Eye (tissue), 1 donor: ENCODE measurements around the gene HEMK1.

Experiments
- DNase-seq: peaks from one replicate; pipeline ENCODE4 v3.0.0-alpha.2; 2015

HEMK1 gene

DNA sequence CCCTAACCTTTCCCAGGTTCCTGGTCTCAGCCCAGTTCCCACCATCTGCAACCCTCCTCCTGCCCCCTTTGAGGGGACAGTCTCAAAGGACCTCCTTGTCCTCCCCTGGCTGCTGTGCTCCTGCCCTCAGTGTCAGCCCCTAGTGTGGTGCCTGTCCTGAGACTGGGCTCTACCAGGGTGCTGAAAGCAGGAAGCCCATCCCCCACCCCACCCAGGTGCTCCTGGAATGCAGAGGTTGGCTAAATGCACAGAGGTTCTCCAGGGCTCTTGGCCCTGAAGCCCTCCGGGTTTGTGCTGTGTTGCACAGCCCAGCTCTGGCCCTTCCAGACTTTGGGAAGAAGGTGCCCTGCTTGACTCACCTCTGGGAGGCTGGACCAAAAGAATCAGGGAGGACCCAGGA is 23.5 kb upstream of the HEMK1 start:
- no peak for DNase-seq

GRCh38 chr3:50549226-50549625 is 20.1 kb upstream of the HEMK1 start:
- no peak for DNase-seq

DNA sequence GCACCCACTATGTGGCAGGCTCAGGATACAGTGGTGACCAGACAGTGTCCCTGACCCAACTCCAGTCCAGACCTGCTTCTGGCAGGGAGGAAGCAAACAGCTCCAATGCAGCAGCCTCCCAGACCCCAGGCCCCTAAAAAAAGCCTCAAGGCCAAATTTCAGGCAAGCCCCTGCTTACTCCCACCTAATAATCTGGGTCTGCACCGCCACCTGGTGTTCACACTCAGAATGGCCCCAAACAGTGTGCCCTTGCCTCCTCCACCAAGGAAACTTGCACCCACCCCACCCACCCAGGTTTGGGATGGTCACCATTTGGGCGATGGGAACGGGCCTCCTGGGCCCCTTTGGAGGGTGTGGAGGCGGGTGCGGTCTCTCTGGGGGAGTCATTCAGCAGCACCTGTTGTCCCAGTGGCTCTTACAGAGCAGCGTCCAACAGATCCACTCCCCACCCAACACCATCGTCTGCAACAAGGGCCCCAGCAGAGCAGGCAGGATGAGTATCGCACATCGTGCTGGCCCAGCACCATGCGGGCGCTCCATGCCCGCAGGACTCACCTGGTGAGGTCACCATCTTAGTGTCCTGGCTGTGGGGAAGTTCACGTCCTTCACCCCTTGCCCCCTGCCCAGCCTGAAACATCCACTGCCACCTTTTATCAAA is 19.1 kb upstream of the HEMK1 start:
- peak; percentile 88 for DNase-seq

DNA sequence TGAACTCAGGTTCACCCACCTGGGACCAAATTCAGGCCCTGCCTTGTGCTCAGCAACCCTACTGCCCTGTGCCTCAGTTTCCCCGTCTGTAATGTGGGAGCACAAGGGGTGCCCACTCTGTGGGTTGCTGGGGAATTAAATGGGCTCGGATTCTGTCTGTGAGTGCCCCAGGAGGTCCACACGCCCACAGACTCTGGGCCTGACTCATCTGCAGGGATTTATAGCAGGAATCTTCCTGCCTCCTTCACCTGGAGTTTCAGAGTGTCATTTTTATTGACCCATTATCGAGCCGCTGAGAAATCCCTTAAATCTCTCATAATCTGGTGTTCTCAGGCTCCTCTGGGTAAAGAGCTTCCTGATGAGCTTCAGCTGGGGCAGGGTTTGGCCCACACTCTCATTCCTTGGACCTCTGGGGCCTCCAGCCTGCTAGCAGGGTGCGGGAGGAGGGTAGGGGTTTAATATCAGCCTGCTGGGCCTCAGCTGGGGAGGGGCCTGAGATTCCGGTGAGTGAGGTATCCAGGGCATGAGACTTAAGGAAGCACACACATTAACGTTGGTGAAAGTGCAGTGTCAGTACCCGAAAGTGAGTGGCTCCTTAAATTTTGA is 18.2 kb upstream of the HEMK1 start:
- DNase-seq: no peak

DNA sequence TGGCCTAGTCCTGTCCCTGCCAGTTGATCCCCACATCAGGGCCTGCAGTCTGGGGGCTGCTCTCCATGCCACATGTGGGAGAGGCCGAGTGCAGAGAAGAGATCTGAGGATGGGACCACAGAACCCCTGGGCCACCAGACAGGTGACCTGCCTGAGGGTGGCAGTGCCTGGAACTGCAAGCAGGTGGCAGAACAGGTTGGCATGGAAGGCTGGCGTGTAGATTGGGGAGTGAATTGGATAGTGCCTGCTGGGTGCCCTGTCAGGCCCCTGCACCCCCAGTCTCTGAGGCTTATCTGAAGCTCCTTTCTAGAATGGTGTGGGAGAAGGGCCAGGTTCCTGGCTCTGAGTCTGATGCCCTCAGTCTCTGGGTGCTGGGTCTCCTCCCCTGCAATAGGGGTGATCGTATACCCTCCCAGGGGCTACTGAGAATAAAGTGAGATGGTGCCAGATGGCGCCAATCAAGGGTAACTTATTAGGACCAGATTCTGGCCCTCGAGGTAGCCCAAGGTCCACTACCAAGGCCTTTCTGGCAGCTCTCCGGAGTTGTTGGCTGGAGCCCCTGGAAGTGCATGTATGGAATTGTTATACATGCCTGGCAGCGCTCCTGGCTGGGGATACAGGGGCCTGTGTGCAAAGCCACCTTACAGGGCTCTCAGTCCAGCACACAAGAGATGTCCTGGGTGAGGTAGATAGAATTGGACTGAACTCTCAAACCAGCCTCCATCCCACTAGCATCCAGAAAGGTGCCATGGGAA is 17.5 kb upstream of the HEMK1 start:
- no peak for DNase-seq

- no peak for DNase-seq
Measured at GRCh38 chr3:50552598-50552997, 16.7 kb upstream of the HEMK1 start.

DNA sequence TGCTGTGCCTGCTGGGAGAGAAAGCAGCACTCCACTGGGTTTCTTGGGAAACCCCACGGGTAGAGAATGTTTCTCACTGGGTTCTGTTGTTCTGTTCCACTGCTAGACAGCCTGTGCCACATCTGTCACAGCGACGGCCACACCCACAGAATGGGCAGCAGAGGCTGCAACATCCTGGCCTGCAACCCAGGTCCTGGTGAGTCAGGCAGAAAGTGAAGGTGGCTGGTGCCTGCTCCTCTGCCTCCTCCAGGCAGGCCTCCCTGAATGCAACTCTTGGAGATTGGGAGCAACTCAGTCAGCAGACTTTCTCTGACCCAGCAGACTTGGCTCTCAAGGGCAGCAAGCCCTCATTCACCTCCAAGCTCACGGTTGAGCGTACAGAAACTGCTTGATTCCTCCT is 14.8 kb upstream of the HEMK1 start:
- DNase-seq: no peak

GRCh38 chr3:50557106-50557505 is 12.2 kb upstream of the HEMK1 start:
- DNase-seq: no peak

DNA sequence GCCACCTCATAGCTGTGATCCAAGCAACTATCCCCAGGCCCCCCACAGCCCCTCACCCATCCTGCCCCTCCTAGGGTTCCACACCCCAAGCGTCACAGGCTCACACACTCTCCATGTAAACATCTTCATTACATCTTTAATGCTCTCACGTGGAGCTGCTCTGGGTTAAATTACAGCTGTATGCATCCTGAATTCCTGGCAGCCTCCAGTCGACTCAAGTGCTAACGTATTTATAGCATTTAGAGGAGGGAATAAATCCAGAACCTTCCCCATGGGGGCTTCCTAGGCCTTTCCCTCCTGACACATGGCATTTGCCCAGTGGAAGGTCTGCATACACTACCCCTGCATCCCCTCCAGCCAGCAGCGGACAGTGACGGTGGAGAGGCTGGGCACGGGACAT is 11.4 kb upstream of the HEMK1 start:
- no peak for DNase-seq

GRCh38 chr3:50559702-50560101 is 9.6 kb upstream of the HEMK1 start:
- DNase-seq: no peak

- no peak for DNase-seq
Measured at GRCh38 chr3:50562861-50563260, 6.5 kb upstream of the HEMK1 start.

DNA sequence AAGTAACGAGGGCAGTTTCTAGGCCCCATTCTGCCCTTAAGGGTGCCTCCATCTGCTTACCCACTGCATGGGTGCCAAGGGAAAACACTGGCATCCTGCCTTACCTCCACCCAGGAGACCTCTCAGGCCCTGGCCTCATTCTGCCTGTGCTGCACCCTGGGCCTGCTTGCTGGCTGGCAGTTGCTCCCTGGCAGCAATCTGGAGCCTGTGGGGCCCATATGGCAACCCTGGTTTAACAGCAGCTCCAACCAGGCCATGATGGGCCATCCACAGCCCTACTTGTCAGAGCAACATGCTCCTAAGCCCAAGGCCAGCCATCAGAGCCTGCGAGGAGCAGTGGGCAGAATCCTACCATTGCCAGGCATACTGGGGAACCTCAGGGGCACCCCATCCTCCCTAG is 5.5 kb upstream of the HEMK1 start:
- no peak for DNase-seq

DNA sequence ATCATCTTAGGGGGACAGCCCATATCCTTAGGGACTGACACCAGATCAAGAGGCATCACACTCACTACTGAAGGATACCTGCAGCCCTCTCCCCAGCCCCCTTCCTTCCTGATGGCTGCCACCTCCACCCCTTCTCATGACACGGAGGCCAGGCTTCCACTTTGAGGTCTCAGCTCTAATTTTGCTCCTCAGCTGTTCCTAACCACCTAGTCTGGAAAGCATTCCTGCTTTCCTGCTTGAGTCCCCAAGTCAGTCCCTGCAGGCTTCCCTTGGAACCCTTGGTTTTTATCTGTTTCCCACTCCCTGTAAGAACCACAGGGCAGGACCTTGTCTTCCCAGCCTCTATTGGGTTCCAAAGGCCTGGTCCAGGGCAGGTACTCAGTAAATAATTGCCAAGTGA is 5.0 kb upstream of the HEMK1 start:
- no peak for DNase-seq

DNA sequence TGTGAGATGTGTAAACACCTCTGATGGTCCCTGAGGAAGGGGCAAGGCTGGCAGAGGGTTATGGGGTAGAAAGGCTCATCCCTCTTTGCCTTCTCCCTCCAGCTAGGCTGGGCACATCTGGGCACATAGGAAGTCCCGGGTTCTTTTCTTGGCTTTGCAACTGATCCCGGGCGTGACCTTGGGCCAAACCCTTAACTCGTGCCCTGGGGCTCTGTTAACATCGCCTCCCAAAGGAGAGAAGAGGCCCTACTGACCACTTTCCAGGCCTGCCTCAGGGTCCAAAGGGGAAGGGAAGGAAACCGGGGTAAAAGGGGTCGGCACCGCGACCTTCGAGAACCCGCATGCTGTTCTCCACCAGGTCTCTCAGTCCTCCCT is 2.3 kb upstream of the HEMK1 start:
- no peak for DNase-seq

DNA sequence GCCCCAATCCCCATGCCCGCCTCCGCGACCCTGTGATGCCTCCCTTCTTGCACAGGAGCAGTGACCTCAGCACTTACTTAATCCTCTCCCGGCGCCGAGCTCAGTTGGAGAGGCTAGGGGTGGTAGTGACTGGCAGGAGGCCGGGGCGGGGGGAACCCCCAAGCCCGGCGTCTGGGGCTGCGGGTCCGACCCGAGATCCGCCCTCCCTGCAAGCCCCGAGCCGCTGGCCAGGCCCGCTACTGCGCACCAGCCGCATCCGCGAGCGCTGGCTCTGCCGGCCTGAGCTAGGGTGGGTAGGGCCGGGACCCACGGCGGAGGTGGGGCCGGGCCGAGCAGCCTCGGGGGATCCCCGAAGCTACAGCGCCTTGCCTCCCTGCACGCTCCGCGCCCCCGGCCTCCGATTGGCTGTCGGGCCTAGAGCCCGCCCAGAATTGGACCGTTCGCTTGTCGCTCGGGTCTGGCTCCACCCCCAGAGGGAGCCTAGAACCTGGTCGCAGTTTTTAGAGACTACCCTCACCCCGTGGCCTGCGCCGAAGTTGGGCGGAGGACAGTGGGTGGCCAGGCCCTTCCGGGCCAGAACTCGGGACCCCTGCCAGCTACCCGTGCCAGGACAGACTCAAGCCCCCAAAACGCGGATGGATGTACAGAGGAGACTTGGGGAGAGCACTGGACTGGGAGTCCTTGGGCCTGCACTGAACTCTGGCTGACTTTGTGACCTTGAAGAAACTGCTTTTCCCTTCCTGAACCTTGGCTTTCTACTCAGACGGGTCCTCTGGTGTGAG is 1.7 kb upstream of the HEMK1 start, which contains the start of gene C3orf18:
TSS of gene C3orf18 (minus strand) at position 362 of the 782 bp plus-strand sequence. CDS start 2,048 bp downstream, outside the sequence.
- peak; percentile 94 for DNase-seq

GRCh38 chr3:50570508-50571279 is 1.4 kb downstream of the HEMK1 start:
- no peak for DNase-seq

GRCh38 chr3:50571486-50571885 is 2.2 kb downstream of the HEMK1 start:
- no peak for DNase-seq

DNA sequence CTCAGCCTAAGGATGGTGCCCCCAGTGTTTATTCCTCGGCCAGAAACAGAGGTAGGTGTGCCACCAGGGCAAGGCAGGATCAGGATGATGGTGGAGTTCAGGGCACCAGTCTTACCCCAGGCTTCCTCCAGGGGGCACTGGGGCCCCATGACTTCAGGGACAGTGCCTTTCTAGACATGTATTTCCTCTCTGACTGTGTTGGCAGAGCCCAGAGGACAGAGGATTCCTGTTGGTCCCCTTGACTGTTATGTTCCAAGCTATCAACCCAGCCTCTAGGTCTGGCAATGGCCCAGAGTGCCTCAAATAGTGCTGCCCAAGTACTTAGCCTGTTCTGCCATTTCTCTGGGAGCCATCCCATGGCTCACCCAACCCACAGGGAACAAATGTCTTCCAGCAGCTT is 2.8 kb downstream of the HEMK1 start:
- peak; percentile 85 for DNase-seq

DNA sequence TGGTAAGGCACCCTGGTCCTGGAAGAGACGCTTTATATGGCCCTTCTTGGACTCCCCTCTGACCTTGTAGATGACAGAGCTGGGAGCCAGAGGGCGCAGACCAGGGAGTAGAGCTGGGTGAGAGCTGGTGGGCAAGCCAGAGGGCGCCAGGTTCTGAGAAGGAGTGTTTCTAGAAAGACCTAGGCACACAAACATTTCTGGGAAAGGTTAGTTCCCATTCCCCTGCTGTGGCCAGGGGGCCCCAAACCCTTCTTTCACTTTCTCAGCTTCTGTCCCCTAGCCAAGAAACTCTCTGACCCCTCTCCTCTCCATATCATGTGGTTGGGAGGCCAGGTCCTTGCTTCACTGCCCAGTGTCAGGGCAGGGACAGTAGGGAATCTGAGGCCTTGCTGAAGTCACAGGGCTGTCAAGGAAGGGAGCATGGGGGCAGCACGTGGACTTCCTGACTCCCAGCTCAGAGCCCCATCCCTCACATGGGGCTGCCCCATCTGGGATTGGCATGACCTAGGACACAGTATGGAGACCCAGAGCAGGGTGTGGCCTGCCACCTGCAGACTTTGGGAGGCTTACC is 3.6 kb downstream of the HEMK1 start:
- DNase-seq: no peak

DNA sequence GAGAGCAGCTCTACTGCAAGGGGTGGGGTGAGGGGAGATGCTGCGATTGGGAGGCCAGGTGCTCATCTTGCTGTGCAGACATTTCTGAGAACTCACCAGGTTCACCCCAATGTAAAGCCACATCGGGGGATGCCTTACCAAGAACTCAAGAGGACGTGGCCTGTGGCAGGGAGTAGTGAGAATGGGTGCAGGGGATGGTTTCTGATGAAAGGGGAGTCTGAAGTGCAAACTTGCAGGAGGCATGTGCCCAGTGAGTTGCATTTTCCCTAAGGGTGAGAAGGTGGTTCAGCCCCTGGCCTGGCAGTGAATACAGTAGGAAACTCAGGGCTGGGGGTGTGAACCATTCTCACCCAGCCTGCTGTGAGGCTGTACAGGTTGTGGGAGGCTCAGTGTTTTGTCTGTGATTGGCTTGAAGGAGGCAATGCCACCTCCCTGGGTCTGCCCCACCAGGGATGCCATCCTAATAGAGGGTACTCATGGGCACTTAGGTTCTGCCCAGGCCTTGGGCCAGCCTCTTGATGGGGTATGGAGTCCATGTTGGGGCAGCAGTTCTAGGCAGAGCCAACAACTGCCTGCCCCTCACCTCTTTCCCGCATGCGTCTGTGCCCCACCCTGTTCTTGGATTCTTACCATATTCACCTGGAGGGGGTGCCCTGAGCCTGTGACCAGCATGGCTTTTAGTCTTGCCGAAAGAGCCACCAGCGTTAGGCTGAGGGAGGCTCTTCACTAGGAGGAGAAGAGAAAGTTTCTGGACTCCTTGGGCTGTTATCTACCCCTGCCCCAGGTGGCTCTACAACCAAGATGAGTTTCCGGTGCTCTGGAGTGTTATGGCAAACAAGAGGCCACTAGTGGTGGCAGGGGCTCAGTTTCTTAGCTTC is 4.5 kb downstream of the HEMK1 start:
- no peak for DNase-seq

- no peak for DNase-seq
Measured at GRCh38 chr3:50574444-50574831, 5.1 kb downstream of the HEMK1 start.
